Measurements from ENCODE around the gene DHH. TPM values are rescaled to one million over a fixed set of nuclear protein-coding genes. Genes with fewer than 3 reads are reported as not detected.

Gene DHH
- total and polyA plus RNA-seq, 2 experiments from 2014 or later, result not detected

- Histone ChIP-seq H2AFZ (no peak overlapping the region), H3K4me1 (ENCODE audit: insufficient read depth) (peaks cover 7% of the 10 kb centered on the region), H4K20me1 (ENCODE audit: insufficient read depth, poor library complexity, severe bottlenecking) (peaks cover 30% of the 10 kb centered on the region), H3K36me3 (replicated peaks; ENCODE audit: insufficient read depth, low read depth) (no peaks in the 10 kb centered on the region), H3K27ac (no peak overlapping the region), H3K79me2 (peaks cover 33% of the 10 kb centered on the region), H3K27me3 (no peaks in the 10 kb centered on the region), H3K4me3 (no peak overlapping the region), H3K9me3 (ENCODE audit: low read depth) (no peaks in the 10 kb centered on the region), H3K4me2 (no peak overlapping the region), H3K9me2 (replicated peaks; ENCODE audit: insufficient read depth) (no peaks in the 10 kb centered on the region)
- no peak for DNase-seq (ENCODE audit: low spot score)
- TF ChIP-seq EZH2 (IDR thresholded peaks at IDR 0.05; ENCODE audit: borderline replicate concordance) (no peak), CTCF (IDR thresholded peaks at IDR 0.05; ENCODE audit: poor library complexity) (no peak), EZH2phosphoT487 (IDR thresholded peaks at IDR 0.05; ENCODE audit: low read depth, severe bottlenecking, unreplicated experiment) (no peak)
- WGBS (ENCODE audit: low lambda C conversion rate, missing lambda C conversion rate), result 98% methylated on average over 9 of the region's 18 CpGs
Observed at GRCh38 chr12:49051373-49051764, 43.2 kb downstream of the DHH start.

GRCh38 chr12:49050507-49051372 is 43.9 kb downstream of the DHH start:
- Histone ChIP-seq H3K36me3 (replicated peaks; ENCODE audit: insufficient read depth, low read depth) (no peaks in the 10 kb centered on the region), H3K4me1 (ENCODE audit: insufficient read depth) (peaks cover 3% of the 10 kb centered on the region), H2AFZ (no peak overlapping the region), H3K27ac (no peak overlapping the region), H3K27me3 (no peaks in the 10 kb centered on the region), H3K9me3 (ENCODE audit: low read depth) (no peaks in the 10 kb centered on the region), H3K79me2 (peaks cover 27% of the 10 kb centered on the region), H3K4me2 (no peak overlapping the region), H3K9me2 (replicated peaks; ENCODE audit: insufficient read depth) (no peaks in the 10 kb centered on the region), H4K20me1 (ENCODE audit: insufficient read depth, poor library complexity, severe bottlenecking) (peaks cover 24% of the 10 kb centered on the region), H3K4me3 (no peak overlapping the region)
- no peak for TF ChIP-seq EZH2 (IDR thresholded peaks at IDR 0.05; ENCODE audit: borderline replicate concordance)
- no peak for TF ChIP-seq CTCF (IDR thresholded peaks at IDR 0.05; ENCODE audit: poor library complexity)
- TF ChIP-seq EZH2phosphoT487 (IDR thresholded peaks at IDR 0.05; ENCODE audit: low read depth, severe bottlenecking, unreplicated experiment), result no peak
- DNase-seq (ENCODE audit: low spot score), result no peak
- WGBS (ENCODE audit: low lambda C conversion rate, missing lambda C conversion rate), result over 99% methylated on average over 11 of the region's 13 CpGs

- no peaks in the 10 kb centered on the region for H3K27me3 ChIP-seq
- H3K4me2 ChIP-seq, result no peak overlapping the region
- TF ChIP-seq EZH2phosphoT487 (IDR thresholded peaks at IDR 0.05; ENCODE audit: low read depth, severe bottlenecking, unreplicated experiment) (no peak), CTCF (IDR thresholded peaks at IDR 0.05; ENCODE audit: poor library complexity) (no peak), EZH2 (IDR thresholded peaks at IDR 0.05; ENCODE audit: borderline replicate concordance) (no peak)
- WGBS (ENCODE audit: low lambda C conversion rate, missing lambda C conversion rate), result 85% methylated on average over 20 of the region's 20 CpGs
- H3K9me2 ChIP-seq (replicated peaks; ENCODE audit: insufficient read depth), result no peaks in the 10 kb centered on the region
- no peak overlapping the region for H3K27ac ChIP-seq
- H3K4me3 ChIP-seq, result no peak overlapping the region
- H4K20me1 ChIP-seq (ENCODE audit: insufficient read depth, poor library complexity, severe bottlenecking), result peaks cover 13% of the 10 kb centered on the region
- no peaks in the 10 kb centered on the region for H3K36me3 ChIP-seq (replicated peaks; ENCODE audit: insufficient read depth, low read depth)
- H3K79me2 ChIP-seq, result peaks cover 17% of the 10 kb centered on the region
- DNase-seq (ENCODE audit: low spot score), result no peak
- H3K4me1 ChIP-seq (ENCODE audit: insufficient read depth), result no peaks in the 10 kb centered on the region
- H3K9me3 ChIP-seq (ENCODE audit: low read depth), result no peaks in the 10 kb centered on the region
- H2AFZ ChIP-seq, result no peak overlapping the region
Observed at GRCh38 chr12:49049566-49050224, 44.9 kb downstream of the DHH start.
